ENCODE results near the gene MRPL27. TPM values are rescaled to one million over a fixed set of nuclear protein-coding genes. Genes with fewer than 3 reads are reported as not detected.

Gene MRPL27
- total and polyA plus RNA-seq, 8 donors, result 52.5 to 60.1 (median 54.9) TPM

GRCh38 chr17:50388728-50389127 lies 15.7 kb upstream of the MRPL27 start:
- no peak for TF ChIP-seq CTCF (IDR thresholded peaks at IDR 0.05)

DNA sequence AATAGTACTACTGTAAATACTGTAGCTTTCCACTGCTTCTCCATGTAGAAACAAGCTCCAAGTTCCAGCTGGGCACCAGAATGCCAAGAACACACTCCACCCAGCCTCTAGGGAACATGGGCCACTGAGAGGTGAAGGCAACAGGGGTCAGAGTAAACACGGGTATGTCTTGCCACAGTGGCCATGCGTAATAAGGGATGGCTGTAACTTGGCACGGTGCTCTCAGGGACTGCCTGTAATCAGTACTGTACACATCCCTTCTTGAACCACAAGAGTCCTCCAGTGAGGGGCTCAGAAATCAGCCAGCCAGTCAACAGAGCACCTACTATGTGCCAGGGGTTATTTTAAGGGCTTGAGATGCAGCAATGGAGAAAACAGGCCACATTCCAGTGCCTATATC lies 13.5 kb upstream of the MRPL27 start:
- no peaks in the 10 kb centered on the region for H3K27me3 ChIP-seq
- intact Hi-C loops (cut with DNase I), result no loop called here
- ATAC-seq, result no peak

More at GRCh38 chr17:50388728-50389127, 15.7 kb upstream of the MRPL27 start:
- Histone ChIP-seq H3K36me3 (peaks cover 0 to 100% of the 10 kb centered on the region in 2 donors), H3K4me3 (no peak overlapping the region), H3K27ac (no peak overlapping the region), H3K4me1 (peaks cover 0 to 2% of the 10 kb centered on the region in 2 donors), H3K9me3 (no peaks in the 10 kb centered on the region), H3K27me3 (no peaks in the 10 kb centered on the region)
- intact Hi-C loops (cut with DNase I), result no loop called here
- DNase-seq, result no peak
- ATAC-seq, result no peak

GRCh38 chr17:50382931-50383330 lies 9.9 kb upstream of the MRPL27 start:
- no peak overlapping the region for H3K27ac ChIP-seq
- H3K27me3 ChIP-seq, result no peaks in the 10 kb centered on the region
- ATAC-seq, result no peak
- TF ChIP-seq CTCF (IDR thresholded peaks at IDR 0.05), result no peak
- H3K36me3 ChIP-seq, result peaks cover 4 to 87% of the 10 kb centered on the region in 2 donors
- H3K4me1 ChIP-seq, result no peaks in the 10 kb centered on the region
- H3K4me3 ChIP-seq, result no peak overlapping the region
- intact Hi-C loops (cut with DNase I), result no loop called here
- no peaks in the 10 kb centered on the region for H3K9me3 ChIP-seq
- no peak for DNase-seq

More for the DNA sequence above, 13.5 kb upstream of the MRPL27 start:
- H3K4me1 ChIP-seq, result no peaks in the 10 kb centered on the region
- no peak overlapping the region for H3K27ac ChIP-seq
- peaks cover 4 to 100% of the 10 kb centered on the region in 2 donors for H3K36me3 ChIP-seq
- DNase-seq, result no peak
- TF ChIP-seq CTCF (IDR thresholded peaks at IDR 0.05), result no peak
- H3K4me3 ChIP-seq, result no peak overlapping the region
- H3K9me3 ChIP-seq, result no peaks in the 10 kb centered on the region

- intact Hi-C loops (cut with DNase I), result no loop called here
- no peak overlapping the region for H3K27ac ChIP-seq
- TF ChIP-seq CTCF (IDR thresholded peaks at IDR 0.05), result no peak
- H3K9me3 ChIP-seq, result no peaks in the 10 kb centered on the region
- H3K4me3 ChIP-seq, result no peak overlapping the region
- H3K4me1 ChIP-seq, result no peaks in the 10 kb centered on the region
- no peaks in the 10 kb centered on the region for H3K27me3 ChIP-seq
- ATAC-seq, result no peak
- peaks cover 4 to 77% of the 10 kb centered on the region in 2 donors for H3K36me3 ChIP-seq
- DNase-seq, result no peak
Measured at GRCh38 chr17:50381920-50382319, 8.9 kb upstream of the MRPL27 start.

DNA sequence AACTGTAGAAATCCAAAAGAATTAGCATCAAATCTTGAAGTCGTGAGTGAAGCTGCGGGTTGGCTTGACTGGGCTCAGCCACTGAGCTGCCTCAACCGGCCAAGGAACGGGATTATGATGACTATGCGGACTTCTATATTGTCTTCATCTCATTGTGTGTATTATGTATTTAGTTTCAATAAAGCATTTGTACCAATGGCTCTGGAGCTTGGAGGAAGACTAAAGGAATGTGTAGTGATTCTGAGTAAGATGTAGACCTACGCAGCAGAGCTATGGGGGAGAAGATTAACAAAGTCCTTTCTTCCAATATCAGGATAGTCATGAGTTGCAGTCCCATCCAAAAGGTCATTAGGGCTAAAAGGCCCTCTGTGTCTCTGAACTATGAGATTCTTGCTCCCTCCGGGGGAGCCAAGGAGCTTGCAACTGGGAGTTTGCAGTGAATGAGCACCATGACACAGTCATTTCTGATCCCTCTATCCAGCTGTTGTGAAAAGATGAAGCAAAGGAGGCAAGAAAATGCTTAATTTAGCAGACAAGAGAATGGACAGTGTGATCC lies 8.4 kb upstream of the MRPL27 start:
- Histone ChIP-seq H3K36me3 (peaks cover 4 to 71% of the 10 kb centered on the region in 2 donors), H3K27ac (no peak overlapping the region), H3K4me1 (no peaks in the 10 kb centered on the region), H3K27me3 (no peaks in the 10 kb centered on the region), H3K9me3 (no peaks in the 10 kb centered on the region), H3K4me3 (no peak overlapping the region)
- TF ChIP-seq CTCF (IDR thresholded peaks at IDR 0.05), result no peak
- intact Hi-C loops (cut with DNase I), result no loop called here
- no peak for DNase-seq
- no peak for ATAC-seq
